NCI-H2196 (cell line): ENCODE measurements around the gene ZBTB7A.

Experiments
- DNase-seq: peaks from one replicate; lab custom pipeline; 2025; ENCODE audit not compliant: unreplicated experiment; lab: John Stamatoyannopoulos, UW

ZBTB7A gene

DNA sequence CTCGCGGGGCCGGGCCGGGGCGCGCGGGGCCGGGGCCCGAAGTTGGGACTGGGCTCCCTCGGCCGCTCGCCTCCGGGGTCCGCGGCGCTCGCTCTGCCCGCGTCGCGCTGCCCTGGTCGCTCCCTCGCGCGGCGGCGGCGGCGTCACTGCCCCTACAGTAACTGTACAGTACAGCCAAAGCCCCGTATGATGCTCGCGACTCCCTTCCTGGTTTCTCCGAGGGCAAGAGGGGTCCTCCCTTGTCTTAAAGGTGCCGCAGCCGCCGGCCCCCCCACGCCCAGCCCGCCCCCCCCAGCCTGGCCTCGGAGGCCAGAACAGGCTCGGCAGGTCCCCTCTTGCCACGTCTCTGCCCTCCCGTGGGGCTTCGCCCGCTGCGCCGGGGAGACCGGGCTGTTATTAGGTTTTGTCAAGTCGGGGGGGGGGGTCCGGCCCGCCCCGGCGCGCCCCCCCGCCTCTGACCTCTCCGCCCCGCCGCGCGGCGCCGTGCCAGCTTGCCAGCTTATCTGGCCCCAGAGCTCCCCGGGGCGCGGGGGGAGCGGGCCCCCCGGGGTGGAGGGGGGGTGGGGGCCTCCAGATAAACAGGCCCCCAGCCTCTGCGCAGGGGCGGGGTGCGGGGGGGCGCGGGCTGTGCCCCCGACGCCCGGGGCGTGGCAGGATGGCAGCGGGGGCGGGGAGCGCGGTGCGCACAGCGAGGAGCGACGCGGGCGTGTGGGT lies at the start of gene ZBTB7A:
ZBTB7A (minus strand) TSS at position 218 of the 714 bp plus-strand sequence. CDS start 11,667 bp downstream, outside the sequence.
- DNase-seq = peak; percentile 63

DNA sequence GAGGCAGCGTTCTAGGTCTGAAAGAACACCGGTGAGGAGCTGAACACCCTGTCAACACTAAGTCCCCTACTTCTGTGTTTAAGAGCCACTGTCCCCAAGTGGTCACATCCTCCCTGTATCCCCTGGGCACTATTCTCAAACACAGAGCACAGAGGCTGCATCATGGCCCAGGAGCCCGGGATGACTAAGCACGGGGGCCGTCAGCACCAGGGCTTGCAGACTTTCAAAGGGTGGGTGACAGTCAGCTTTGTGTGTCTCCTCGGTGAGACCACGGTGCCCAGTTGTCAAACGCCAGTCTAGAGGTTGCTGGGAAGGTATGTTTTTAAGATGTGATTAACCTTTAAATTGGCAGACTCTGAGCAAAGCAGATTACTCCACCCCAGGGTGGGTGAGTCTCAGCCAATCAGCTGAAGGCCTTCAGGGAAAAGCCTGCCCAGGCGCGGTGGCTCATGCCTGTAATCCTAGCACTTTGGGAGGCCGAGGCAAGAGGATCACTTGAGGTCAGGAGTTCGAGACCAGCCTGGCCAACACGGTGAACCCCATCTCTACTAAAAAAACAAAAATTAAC lies 49.2 kb upstream of the ZBTB7A start:
- no peak for DNase-seq

DNA sequence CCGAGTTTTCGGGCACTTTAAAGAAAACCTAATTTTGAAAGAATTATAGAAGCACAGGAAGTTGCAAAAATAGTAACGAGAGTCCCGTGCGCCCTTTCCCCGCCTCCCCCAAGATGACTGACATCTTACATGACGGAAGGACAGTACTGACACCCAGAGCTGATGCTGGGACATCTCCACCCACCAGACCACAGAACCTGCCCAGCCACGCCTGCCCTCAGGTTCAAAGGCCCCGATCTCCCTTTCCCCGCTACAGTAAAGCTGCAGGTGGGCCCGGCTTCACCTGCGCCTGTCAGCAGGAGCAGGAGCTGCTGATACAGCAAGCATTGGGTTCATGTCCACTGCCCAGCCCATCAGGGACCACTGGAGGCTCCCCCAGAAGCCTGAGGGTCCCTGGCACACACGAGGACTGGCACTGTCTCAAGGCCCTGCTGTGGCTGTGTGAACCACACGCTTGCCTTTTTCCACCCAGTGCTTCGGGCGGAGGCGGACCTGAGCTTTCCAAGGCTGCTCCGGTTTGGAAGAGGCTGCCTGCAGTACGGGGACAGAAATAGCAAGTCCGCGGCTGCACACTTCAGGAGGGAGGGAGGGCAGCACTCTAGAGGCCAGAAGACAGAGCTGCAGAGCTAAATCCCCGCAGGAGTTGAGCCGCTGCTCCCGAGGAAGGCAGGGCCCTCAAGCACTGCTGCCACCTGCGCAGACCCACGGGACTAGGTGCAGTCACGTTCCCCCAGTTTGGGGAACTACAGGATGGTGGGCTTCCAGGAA lies 48.5 kb upstream of the ZBTB7A start:
- no peak for DNase-seq

DNA sequence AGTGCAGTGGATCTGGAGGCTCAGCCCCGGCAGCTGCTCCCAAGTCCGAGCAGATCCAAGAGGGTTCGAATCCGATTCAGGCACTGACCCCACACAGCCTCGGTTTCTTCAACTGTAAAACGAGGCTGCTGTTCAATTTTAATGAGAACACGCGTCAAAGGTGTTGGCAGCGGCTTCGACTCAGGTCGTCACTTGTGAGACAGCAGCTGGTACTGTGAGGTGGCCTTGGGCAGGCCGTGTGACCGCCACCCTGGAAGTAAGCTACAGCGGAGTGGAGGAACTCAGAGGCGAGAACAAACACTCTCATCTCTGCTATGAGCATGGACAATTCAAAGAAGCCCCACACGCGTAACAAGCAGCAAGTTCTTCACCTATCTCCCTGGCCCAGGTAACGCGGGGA lies 47.5 kb upstream of the ZBTB7A start:
- DNase-seq = no peak

DNA sequence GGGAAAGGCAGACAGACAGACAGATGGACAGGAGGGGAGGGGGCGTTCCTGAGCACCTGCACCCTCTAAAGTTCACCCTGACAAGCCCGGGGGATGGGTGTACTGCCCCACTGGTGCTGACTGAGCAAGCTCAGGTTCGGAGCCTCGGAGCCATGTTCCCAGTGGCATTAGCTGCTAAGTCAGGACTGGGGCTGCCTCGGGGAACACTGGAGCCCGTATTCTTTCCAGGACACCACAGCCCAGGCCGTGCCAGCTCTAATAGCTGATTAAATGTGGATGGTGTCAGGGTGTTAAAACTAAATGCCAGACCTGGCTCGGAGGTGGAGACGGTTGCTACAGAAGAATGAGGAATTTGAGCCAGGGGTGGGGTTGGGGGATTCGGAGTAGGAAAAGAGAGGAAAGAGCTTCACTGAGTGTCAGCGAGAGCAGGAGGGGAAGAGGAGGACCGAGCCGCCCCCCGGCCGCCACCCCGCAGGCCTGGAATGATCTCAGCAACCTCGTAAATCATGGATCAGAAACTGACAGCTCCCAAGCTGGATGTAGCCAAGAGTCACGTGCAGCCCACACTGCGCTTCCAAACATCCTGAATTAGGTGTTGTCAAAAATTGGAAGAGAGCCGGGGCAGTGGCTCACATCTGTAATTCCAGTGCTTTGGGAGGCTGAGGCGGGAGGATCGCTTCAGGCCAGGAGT lies 46.8 kb upstream of the ZBTB7A start:
- no peak for DNase-seq

DNA sequence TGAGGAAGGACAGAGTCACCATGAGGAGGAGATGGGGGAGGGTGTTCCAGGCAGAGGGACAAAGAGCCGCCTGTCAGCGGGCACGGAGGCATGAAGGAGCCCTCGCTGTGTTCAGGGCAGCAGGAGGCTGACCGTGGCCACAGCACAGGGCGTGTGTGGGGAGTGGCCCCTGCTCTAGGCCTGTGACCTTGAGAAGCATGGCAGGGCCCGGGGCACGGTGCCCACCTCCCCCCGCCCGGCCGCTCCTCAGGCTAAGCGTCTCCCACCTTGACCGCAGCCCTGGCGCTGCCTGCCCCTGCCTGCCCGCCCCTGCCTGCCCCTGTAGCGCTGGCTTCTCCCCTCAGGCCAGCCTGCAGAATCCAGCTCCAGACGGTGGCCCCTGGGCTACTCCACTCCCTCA lies 45.7 kb upstream of the ZBTB7A start:
- no peak for DNase-seq

DNA sequence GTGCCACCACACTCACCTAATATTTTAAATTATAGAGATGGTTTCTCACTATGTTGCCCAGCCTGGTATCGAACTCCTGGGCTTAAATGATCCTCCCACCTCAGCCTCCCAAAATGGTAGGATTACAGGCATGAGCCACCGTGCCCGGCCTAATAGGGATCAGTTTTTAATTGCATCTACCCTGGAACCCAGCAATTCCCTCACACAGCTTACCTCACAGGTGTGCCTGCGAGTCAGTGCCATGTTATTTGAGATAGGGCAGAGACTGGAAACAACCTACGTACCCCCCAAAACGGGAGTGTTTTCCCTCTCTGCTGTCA lies 42.9 kb upstream of the ZBTB7A start:
- DNase-seq = no peak

DNA sequence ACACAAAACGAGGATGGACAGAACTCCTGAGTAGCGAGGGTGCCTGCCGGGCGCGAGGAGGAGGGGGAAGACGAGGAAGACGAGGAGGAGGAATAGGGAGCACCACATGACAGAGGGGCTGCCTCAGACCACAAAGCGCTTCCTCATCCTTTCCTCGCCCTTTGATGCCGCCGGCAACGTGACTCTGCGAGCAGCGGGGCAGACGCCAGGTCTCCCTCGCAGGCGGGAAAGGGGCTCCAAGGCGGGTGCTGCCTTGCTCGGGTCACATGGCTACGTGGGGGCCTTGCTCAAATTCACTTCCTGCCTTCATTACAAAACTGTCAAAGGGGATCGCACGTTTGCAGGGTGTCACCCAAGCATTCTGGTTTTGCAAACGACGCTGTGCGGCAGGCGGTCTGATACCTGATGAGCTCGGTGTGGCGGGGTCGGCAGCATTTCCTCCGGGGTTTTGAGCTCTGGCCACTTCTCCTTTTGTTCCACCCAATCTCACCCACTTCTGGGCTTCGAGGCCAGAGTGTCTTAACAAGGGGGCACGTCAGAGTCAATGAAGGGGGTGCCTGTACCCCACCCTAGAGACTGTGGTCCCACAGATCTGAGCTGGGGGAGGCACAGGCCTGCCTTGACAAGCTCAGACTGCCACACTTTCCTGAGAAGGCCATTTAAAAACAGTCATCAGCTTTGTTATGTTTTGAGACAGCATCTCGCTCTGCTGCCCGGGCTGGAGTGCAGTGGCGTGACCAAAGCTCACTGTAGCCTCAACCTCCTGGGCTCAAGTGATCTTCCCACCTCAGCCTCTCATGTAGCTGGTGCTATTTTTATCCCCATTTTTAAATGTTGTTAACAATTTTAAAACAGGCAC lies 42.3 kb upstream of the ZBTB7A start:
- no peak for DNase-seq

DNA sequence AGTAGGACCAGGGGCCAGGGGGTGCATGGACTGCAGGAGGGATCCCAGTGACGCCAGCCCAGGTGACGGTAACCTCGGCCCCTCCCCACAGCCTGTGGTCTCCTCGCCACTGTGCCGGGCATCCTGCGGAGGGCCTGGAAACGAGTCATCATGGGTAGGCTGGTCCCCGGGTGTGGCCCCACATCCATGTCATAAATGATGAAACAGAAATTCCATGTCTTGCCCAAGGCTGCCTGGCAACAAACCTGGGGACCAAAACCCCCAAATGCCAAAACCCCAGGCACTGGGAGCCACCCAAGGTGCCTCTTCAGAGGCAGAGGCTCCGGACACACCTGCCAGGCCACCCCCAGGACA lies 36.4 kb upstream of the ZBTB7A start:
- no peak for DNase-seq

DNA sequence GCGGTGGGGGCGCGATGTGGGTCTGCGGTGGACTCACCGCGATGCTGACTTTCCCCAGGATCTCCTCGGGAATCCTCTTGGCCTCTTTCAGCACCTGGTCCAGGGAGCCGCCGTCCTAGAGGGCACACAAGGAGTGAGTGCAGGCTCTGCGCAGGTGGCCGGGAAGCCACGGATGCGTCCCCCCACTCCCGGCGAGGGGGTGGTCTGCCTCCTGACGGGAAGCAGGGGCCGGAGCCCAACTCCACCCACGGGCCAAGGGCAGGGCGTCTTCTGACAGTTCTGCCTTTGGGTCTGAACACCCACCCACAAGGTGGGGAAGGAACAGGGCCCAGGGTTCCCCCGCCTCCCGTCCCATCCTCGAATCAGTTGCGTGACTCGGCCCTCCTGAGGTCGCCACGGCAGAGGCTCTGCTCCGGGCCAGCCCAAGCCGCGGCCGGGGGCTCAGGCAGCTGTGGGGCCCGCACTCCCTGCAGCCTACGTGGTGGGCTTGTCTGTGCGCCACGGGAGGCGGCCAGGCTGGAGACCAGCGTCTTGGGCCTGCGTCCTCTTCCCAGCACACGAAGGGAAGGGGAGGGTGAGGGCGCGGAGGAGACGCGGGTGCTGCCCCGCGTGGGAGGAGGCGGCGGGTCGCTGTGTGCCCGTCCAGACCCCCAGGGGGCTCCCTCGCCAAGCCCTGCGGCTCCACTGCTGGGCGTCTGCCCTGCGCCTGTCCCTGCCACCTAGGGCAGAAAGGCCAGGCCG lies 35.8 kb upstream of the ZBTB7A start:
- DNase-seq = no peak

DNA sequence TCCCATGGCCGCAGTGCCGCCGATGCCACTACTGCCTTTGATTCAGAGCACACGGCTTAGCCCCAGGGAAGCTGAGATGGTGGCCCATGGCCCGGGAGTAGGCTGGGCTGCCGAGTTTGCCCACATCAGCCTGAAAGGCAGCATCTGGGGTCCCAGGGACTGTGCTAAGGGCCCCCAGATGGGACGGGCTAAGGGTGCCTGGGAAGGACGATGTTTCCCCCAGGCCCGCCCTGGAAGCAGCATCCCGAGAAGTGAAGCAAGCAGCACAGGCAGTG lies 34.7 kb upstream of the ZBTB7A start:
- DNase-seq = no peak

DNA sequence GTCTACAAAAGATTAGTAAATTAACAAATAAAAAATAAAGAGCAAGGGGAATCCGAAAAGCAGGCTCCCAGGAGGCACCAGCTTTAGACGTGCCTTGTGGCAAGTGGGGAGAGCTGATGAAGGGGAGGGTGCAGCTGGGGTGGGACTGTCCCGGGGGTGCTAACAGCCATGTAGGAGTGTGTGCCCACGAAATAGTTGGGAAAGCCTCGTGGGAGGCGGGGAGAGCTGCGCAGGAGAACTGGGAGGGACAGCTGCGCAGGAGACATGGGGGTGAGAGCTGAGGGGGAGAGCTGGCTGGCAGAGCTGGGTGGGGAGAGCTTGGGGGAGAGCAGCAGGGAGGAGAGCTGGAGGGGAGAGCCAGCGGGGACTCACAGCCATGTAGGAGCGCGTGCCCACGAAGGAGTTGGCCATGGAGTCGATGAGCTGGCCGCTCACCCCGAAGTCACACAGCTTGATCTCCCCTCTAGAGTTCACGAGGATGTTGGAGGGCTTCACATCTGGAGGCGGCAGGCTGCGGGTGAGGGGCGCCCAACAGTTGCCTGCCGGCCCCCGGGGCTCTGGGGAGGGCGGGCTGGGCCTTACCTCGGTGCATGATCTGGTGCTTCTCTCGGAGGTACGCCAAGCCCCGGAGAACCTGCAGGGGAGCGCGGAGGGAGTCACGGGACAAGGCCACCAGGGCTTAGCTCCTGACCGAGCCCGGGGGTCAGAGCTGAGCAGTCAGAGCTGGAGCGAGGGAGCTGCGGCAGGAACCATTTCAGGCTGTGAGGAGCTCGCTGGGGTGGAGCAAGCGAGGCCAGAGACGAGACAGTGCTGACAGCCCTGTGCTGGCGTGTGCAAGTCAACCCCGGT lies 34.2 kb upstream of the ZBTB7A start:
- DNase-seq = no peak

DNA sequence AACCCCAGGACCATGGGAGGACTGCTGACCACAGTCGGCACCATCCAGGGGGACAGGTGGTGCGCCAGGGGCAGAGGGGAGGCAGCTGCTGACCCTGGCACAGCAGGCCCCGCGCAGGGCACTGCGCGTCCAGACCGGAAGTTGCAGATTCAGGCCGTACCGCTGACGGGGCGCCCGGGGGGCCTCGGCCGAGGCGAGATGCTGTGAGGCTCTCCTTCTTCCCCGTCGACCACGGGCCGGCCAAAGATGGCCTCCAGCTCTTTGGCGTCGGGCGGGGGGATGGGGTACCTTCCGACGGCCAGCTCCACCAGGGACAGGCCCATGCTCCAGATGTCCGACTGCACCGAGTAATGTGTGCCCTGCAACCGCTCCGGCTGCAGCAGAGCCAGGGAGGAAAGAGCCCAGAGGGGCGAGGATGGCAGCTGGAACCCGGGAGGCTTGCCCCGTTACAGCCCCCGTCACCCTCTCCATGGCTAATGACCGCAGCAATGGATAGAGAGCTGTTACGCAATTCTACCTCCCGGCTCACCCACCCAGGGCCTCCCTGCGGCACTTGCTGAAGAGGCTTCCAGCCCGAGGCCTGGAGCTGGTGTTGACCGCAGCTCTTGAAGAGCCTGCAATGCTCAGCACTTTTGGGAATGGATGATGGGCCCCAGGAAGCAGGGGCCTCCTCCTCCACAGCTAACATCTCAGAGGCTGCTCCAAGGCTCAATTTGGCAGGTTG lies 32.5 kb upstream of the ZBTB7A start:
- no peak for DNase-seq

DNA sequence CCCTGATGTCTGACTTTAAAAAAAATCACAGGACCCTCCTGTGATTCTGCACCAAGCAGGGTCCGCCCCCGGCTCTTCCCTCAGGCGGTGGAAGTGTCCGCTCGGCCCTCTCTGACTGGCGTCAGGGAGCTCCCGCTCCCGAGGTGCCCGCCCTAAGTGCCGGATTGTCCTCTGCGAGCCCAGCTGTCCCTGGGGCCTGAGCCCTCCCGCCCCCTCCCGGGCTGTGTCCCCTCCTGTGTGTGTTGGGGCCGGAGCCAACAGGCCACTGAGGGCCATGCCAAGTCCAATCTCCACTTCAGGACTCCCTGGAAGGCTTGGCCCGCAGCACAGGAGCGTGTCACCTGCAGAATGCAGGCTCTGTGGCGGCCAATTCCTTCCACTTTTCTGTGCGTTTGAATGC lies 31.8 kb upstream of the ZBTB7A start:
- no peak for DNase-seq

DNA sequence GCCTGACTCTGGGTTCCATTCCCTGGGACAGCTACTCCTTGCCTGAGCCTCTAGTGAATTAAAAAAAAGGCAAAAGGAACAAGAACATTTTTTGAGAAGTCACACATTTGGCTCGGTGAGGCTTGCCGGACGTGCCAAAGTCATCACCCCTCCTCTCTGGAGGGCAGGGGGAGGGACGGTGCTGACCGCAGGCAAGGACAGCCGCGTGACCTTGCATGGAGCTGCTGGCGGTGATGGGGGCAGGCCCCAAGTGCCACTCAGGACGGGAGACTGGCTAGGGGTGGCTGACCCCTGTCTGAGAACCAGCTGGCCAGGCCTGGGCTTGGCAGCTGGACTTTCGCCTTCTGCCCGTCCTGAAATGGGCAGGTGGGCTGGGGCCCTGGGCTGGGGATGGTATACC lies 30.8 kb upstream of the ZBTB7A start:
- no peak for DNase-seq

DNA sequence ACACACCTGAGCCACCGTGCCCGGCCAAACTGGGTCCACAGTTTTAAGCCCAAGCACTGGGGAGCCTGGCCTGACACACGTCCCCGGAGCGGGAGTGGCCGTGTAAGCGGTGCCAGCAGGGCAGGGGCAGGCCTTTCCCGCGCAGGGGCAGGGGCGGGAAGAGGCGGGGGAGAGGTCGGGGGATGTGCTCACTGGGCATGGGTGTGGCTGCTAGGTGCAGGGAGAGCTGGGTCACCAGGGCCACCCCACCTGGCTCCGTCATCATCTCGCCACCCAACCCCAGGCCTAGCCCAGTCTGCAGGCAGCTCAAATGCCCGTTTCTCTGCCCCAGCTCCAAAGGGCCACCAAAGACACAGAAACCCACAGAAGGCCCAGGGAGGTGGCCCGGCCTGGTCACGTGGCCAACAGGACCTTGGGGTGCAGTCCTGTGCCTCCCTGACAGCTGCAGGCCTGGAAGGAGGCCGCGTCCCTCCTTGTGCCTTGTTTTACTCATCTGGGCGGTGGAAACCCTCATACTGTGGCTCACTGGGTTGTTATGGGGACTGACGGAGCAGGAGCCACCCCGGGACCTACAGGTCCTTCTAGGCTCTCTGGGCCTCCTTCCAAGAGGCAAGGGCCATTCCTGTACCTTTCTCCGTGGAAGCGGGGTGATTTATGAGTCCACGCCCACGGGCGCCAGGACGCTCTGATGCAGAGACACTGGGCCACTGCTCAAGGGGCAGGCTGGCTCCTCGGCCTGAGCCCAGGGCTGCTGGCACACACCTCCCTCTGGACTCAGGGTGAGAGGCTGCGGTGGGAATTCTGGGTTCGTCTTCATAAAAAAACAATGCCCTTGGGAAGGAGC lies 29.6 kb upstream of the ZBTB7A start:
- DNase-seq = no peak

DNA sequence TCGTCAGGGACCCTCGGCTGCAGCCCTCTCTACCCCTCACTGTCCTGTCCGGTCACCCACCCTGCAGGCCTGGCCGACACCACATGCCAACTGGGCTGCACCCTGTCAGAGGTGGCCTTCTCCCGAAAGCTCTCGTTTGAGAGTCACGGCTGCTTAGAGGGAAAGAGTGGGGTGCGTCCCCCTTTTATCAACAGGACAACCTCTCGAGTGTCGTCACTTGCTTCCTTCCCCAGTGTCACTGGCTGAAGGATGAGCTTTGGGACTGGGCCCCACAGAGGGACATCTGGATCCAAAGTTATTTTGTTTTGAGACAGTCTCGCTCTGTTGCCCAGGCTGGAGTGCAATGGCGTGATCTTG lies 28.8 kb upstream of the ZBTB7A start:
- no peak for DNase-seq

DNA sequence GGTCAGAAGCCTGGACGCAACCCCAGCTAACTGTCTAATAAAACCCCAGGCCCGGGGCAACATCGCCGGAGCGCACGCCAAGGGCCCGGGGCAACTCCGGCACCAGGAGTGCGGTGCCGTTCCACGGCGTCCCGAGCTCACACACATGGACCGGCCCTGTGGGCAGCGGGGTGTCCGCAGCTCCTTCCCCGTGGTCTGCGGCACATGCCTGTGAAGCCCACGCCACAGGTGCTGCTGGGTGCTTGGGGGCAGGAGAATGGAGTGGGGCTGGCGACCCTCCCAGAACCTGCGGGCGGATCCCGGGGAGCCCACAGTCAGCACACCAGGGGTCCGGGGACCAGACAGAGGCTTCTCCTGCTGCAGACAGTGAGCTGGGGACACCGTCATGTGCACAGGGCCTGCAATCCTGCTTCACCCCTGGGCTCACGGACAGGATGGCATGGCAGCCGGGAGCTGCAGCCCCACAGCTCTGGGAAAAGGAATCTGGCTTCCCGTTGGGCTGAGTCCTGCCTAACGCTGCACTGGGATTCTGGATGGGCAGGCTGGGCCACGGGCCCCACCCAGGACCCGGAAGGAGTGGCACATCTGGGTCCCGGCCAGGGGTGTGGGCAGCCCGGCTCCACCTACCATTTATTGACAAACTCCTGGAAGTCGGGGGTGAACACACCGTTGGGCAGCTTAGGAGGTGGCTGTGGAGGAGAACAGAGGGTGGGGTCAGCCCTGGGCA lies 28.2 kb upstream of the ZBTB7A start:
- no peak for DNase-seq
